ENCODE measurements around the gene FAM76B.
"Not testable (repeated sequence)": the region's sequence is repeated elsewhere in the genome, so short reads cannot be mapped to it uniquely, and the experiment has no call there.

FAM76B gene

GRCh38 chr11:95789506-95790122 is at the start of gene FAM76B:
Gene FAM76B, minus strand, starts transcription at chr11:95789782. Its CDS starts 304 bp downstream, at chr11:95789478.
- peak; percentile 43 for FAIRE-seq

GRCh38 chr11:95835768-95836488 is 46.3 kb upstream of the FAM76B start:
- no peak for FAIRE-seq

DNA sequence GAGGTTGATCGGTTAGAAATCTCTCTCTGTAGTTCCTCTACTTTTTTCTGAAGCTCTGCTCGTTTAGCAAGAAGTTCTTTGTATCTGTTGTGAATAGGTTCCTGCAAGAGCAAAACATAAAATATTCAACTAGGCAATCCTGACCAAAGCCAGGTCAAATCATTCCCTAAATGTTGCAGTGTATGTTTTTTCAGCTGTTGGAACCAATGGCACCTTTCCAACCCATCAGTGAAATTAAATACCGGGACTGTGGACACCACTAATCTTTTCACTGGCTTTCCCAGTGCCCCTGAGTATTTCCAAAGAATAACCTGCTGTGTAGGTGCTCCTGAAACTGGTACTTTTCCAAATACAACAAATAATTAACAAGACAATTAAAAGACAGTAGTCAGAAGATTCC is 45.8 kb upstream of the FAM76B start:
- FAIRE-seq: no peak

DNA sequence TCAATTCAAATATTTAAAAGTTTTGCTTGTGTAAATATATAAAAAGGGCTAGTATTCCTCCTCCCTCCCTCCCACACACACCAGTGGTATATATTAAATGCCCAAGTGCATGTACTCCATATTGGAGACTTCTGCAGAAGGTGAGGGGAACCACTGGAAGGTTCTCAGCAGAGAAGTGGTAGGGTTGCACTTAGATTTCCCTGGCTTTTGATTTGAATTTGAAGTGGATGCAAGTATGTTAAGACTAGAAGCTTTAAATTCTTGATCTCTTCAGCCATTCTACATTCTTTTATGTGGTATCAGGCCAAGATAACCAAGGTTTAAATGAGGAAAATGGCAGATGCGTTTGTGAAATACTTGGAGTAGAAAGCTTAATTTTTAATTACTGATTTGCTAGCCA is 43.8 kb upstream of the FAM76B start:
- FAIRE-seq: no peak

DNA sequence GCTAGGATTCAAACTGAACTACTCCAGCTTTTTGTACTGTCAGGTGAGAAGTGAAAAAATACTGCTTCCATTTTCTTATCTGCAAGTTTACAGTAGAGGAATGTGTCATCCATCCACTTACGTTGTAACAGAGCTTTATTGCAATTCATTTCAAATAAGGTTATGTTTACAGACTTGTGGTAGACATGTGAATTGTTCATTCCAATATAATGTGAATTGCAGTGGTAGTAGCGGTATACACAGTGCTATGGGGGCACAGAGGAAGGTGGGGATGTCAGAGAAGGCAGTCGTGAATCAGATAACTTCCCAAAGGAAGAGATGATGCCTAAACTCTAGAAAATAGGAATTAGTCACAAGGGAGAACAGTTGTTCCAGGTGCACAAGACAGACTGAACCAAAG is 43.2 kb upstream of the FAM76B start:
- no peak for FAIRE-seq

GRCh38 chr11:95831198-95831883 is 41.8 kb upstream of the FAM76B start:
- no peak for FAIRE-seq

DNA sequence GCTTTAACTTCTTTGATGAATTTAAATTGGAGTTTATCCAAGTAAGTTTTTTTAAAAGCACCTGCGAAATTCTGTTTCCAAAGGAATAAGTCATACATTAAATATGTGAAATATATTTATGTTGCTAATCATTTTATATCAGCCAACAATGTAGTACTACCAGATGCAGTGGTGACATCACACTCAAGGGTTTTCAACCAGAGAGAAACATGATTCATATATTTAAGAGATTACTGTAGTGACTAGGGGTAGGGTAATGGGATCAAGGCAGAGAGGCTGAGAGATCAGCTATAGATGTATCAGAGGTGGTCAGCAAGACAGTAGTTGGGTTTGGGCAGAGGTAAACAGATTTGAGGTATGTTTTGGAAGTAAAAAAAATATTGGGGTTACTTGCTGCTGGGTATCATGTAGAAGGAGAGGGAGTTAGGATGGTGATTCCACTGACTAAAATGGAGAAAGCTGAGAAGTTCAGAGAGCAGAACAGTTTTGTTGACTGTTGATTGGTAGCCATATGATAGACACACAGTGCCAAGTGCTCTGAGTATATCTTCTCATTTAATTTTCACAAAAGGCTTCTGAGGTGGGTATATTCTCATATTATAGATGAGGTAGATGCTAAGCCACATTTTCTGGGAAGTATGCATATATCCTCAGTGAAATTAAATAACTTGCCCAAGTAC is 40.1 kb upstream of the FAM76B start:
- FAIRE-seq: no peak

- FAIRE-seq: no peak
These were observed 38.1 kb upstream of the FAM76B start for GRCh38 chr11:95827696-95828095.

DNA sequence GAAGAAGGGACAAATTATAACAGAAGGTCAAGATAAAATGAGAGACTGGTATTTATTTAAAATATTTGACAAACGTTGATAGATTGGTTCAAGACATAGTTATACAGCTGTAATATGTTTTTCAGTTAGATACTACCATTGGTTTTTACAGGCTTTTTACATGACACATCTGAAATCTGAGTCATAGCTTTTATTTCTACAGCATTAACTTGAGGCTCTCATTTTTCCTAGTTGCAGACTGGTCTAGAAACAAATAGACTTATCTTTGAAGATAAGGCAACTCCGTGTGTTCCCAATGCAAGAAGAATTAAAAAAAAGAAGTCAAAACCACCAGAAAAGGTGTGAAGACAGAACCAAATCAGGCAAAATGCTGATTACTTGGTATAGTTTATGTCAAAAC is 32.1 kb upstream of the FAM76B start:
- FAIRE-seq: no peak

DNA sequence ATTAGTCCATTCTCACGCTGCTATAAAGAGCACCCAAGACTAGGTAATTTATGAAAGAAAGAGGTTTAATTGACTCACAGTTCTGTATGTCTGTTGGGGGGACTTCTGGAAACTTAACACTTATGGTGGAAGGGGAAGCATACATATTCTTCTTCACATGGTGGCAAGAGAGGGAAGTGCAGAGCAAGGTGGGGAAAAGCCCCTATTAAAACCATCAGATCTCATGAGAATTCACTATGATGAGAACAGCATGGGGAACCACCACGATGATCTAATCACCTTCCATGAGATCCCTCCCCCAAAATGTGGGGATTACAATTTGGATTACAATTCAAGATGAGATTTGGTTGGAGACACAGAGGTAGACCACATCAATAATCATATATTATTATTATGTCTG is 26.5 kb upstream of the FAM76B start:
- FAIRE-seq: no peak

DNA sequence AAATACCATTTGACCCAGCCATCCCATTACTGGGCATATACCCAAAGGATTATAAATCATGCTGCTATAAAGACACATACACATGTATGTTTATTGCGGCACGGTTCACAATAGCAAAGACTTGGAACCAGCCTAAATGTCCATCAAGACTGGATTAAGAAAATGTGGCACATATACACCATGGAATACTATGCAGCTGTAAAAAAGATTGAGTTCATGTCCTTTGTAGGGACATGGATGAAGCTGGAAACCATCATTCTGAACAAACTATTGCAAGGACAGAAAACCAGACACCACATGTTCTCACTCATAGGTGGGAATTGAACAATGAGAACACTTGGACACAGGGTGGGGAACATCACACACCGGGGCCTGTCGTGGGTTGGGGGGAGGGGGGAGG is 21.5 kb upstream of the FAM76B start:
- FAIRE-seq: not testable (repeated sequence)

GRCh38 chr11:95806464-95806863 is 16.9 kb upstream of the FAM76B start:
- not testable (repeated sequence) for FAIRE-seq

GRCh38 chr11:95805869-95806268 is 16.3 kb upstream of the FAM76B start:
- no peak for FAIRE-seq

DNA sequence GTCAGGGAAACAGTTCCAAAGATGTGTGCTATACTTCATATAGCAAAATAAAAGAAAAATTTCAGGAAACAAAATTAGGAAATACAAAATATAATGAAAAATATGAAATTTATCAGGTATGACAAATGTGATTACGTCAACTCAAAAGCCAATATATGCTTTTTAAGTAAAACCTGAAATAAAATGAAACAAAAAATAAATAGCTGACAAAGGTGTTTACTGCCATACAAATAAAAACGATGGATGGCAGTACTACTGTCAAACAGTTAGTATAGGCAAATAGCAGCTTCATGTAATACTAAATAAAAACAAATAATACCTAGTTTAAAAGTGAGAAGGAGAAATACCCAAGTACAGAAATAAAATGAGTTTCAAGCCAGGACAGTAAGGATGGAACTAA is 14.4 kb upstream of the FAM76B start:
- FAIRE-seq: no peak

- no peak for FAIRE-seq
These were observed 13.2 kb upstream of the FAM76B start for GRCh38 chr11:95802806-95803205.

GRCh38 chr11:95800438-95800837 is 10.9 kb upstream of the FAM76B start:
- no peak for FAIRE-seq

DNA sequence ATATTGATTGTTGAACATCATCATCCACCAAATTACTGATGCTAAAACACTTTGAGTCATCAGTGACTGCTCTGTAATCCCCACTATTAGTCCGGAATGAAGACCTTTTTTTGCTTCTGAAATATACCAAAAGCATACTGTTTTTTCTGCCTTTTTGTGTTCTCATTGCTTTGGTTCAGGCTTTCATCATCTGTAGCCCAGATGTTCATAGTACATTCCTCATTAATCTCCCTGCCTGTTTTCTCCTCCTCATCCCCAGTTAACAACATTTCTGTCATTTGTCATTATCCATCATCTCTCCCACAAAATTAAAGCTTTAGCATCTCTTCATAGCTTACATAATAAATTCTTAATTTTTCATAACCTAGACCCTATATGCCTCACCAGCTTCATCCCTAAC is 10.0 kb upstream of the FAM76B start:
- FAIRE-seq: no peak

GRCh38 chr11:95796501-95796900 is 6.9 kb upstream of the FAM76B start:
- no peak for FAIRE-seq

GRCh38 chr11:95795627-95796295 is 6.2 kb upstream of the FAM76B start:
- FAIRE-seq: no peak

DNA sequence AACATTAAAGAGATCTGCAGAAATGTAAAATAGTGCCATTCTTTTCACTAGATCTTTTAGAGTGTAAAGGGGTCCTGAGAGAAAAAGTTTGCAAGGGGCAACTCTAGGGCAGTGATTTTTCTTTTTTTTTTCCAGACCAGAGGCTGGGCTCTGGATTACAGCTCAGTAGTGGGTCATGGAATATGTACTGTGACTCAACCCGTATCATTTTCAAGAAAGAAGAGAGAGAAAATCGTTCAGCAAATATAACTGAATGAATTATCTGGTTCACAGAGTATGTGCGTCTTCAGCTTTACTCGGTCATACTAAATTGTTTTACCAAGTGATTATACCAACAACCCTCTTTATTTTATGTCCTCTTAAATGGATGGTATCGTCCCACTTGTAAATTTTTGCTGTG is 4.5 kb upstream of the FAM76B start:
- FAIRE-seq: no peak

GRCh38 chr11:95793116-95793515 is 3.5 kb upstream of the FAM76B start:
- FAIRE-seq: no peak

GRCh38 chr11:95792700-95793099 is 3.1 kb upstream of the FAM76B start:
- no peak for FAIRE-seq

DNA sequence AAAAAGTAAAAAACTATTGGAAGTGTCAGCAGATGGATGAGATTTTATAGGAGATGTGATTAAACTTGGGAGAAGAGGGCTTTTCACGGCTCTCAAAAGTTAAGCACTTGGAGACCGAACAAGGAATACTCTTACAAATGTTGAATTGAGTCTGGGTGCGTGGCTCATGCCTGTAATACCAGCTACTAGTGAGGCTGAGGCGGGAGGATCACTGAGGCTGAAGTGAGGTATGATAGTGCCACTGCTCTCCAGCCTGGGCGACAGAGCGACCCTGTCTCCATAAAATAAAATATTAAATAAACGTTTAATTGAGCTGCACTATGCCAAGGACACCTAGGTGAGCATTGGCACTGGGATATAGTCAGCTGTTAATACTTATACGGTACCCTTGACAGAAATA is 2.6 kb upstream of the FAM76B start:
- FAIRE-seq: no peak

All from colon (tissue), 2 donors.